NCI-H187 (cell line): ENCODE data around the gene RACK1.

ENCODE experiments used
- DNase-seq, 2 experiments: peaks; one replicate each; lab custom pipeline; 2025; lab: John Stamatoyannopoulos, UW

RACK1 gene

DNA sequence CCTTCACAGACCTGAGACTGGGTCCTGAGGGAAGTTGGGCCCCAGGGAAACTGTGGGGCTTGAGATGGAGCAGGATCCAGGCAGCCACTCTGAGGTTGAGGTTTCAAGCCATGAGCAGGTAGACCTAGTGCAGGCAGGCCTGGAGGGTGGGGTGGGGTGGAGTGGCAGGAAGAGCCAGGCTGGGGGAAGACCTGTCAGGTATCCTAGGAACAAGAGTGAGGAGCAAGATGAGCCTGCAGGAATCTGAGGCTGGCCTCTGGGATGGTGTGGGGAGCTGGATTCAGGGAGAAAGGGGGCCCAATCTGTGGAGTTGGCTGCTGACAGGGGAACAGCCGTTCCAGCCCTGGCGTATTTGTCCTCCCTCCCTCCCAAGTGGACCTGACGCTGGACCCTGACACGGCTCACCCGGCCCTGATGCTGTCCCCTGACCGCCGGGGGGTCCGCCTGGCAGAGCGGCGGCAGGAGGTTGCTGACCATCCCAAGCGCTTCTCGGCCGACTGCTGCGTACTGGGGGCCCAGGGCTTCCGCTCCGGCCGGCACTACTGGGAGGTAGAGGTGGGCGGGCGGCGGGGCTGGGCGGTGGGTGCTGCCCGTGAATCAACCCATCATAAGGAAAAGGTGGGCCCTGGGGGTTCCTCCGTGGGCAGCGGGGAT, 9.8 kb downstream of the RACK1 start:
- DNase-seq: no peak

DNA sequence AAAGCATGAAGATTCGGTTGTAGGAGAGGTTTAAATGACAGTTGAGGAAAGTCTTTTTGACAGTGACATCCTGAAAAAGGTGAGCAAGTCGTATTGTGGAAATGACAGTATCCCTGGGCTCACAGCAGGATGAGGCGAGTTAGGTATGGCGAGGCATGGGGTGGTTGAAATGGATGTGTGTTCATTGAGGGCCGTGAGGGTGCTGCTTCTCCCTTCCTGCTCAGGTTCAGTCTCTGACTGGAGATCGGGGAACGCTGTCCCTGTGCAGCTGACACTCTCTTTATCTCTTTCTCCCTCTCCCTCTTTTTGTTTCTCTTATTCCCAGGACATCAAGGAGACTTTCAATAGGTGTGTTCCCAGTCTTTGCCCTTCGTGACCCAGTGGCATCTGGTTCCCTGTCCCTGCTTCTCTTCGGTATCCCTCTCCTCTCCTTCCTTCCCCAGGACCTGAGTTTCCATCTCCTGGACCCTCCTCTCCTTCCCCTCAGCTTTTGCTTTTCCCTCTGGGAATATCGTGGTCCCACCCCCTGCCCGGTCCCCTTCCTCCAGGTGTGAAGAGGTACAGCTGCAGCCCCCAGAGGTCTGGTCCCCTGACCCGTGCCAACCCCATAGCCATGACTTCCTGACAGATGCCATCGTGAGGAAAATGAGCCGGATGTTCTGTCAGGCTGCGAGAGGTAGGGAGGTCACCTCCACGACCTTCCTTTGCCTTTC, 10.5 kb downstream of the RACK1 start:
- DNase-seq: no peak

DNA sequence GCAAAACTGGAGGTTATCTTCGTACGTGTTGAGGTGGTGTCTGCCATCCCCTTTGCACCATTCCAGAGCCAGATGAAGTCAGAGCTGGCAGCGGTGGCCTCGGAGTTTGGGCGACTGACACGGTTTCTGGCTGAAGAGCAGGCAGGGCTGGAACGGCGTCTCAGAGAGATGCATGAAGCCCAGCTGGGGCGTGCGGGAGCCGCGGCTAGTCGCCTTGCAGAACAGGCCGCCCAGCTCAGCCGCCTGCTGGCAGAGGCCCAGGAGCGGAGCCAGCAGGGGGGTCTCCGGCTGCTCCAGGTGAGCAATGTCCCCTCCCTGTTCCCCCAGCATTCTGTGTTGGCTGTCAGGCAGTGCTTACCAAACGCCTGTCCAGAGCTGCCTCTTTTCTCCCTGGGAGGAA, 11.1 kb downstream of the RACK1 start:
- no peak for DNase-seq

DNA sequence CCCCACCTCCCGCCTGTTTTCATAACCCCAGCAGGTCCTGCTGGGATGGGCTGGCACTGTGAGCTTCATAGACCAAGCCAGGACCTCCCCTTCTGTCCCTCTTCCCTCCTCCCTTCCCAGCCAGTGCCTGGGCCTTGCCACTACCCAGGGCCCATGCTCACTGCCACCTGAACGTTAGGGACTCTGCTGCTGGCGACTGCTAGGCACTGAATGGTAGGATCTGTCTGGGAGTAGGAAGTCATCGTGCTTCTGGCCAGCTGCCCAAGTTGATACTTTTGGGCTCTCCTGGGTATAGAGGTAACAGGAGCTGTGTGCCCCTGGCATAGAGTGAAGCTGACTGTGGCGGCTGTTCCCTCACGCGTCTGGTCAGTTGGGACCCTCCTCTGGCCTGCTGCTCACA, 12.3 kb downstream of the RACK1 start:
- DNase-seq: no peak

DNA sequence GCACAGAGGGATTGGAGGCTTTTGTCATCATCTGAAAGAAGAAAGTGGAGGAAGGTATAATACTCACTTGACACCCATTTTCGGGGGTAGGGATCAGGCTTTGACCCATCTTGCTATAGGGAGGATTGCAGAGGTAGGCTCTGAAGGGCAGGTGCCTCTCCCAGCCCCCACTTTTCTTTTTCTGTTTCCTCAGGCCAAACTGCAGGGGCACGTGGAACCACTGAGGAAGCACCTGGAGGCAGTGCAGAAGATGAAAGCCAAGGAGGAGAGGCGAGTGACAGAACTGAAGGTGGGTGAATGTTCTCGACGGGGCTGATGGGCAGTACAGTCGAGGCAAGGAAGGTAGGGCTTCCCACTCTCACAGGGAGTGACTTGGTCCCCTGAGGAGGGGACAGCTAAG, 13.2 kb downstream of the RACK1 start:
- no peak for DNase-seq

DNA sequence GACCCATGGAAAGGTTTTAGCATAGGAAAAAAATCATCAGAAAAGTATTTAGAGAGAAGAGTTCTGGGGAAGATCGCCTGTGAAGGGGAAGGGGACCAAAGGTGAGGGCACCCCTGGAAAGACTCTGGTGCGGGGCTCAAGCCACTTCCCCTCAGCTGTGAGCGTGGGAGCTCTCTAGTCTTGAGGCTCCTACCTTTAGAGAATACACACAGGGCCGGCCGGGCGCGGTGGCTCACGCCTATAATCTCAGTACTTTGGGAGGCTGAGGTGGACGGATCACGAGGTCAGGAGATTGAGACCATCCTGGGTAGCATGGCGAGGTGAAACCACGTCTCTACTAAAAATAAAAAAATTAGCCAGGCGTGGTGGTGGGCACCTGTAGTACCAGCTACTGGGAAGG, 13.7 kb downstream of the RACK1 start:
- no peak for DNase-seq

DNA sequence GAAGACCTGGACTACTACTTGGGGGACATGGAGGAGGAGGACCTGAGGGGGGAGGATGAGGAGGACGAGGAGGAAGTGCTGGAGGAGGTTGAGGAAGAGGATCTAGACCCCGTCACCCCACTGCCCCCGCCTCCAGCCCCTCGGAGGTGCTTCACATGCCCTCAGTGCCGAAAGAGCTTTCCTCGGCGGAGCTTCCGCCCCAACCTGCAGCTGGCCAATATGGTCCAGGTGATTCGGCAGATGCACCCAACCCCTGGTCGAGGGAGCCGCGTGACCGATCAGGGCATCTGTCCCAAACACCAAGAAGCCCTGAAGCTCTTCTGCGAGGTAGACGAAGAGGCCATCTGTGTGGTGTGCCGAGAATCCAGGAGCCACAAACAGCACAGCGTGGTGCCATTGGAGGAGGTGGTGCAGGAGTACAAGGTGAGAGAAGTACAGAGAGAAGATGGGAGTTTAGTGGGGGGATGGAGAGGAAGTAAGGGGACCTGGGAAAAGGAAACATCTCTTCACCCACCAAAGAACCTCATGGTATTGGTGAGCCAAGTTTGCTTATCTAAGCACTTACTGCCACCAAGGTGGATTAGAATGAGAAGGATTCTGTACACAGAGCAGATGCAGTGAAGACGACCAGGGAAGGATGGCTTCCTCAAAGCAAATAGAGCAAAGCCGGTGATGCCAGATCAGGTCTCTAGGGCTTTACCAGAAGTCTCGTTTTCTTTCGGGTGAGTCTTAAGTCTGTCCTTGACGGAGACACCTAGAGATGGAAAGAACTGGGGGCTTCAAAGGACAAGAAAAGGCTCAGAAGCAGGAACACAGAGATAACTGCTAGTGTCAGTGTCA, 19.1 kb downstream of the RACK1 start:
- no peak for DNase-seq

DNA sequence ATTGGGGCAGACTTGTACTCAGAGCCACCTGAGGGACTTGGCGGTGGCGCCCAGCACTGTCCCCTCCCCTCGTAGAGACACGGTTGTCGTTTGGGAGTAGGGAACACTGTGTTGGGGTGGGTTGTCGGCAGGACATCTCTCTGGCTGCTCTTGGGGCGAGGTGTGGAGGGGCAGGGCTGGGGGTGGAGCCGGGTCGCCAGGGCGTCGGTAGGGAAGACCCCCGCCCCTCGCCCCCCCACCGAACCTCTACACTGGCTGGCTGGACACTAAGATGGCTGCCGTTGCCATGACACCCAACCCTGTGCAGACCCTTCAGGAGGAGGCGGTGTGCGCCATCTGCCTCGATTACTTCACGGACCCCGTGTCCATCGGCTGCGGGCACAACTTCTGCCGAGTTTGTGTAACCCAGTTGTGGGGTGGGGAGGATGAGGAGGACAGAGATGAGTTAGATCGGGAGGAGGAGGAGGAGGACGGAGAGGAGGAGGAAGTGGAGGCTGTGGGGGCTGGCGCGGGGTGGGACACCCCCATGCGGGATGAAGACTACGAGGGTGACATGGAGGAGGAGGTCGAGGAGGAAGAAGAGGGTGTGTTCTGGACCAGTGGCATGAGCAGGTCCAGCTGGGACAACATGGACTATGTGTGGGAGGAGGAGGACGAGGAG, 19.8 kb downstream of the RACK1 start:
- no peak for DNase-seq

DNA sequence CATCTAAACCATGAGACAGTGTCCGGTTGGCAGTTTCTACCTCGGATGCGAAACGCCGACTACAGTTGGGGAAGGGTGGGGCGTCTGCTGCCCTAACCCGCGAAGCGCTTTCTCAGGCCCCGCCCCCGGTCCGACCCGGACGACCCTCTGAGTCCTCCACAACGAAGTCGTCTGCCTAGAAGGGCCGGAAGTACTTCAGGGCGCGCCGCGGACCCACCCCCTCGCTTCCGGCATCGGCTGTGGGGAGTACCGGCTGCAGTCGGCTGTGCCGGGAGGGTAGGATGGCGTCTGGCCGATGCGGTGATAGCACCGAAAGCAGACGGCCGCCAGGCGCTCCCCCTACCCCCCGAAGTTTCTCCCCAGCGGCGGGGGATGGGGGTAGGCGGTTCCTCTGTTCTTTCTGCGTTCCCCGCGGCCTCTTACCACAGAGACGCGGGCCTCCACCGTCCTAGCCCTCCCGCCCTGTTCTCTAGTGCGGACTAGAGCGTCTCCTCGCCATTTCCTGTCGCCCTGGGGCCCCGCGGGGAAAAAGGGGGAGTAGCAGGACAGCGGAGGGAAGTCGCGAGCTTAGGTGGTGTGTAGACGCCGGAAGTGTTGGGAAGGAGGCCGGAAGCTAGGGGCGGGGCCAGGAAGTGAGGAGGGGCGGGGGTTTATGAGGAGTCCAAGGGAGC, 20.5 kb downstream of the RACK1 start, which contains the start of gene TRIM41:
TSS of gene TRIM41 (plus strand) at position 224 of the 671 bp plus-strand sequence. CDS start 719 bp downstream, outside the sequence.
- no peak for DNase-seq

DNA sequence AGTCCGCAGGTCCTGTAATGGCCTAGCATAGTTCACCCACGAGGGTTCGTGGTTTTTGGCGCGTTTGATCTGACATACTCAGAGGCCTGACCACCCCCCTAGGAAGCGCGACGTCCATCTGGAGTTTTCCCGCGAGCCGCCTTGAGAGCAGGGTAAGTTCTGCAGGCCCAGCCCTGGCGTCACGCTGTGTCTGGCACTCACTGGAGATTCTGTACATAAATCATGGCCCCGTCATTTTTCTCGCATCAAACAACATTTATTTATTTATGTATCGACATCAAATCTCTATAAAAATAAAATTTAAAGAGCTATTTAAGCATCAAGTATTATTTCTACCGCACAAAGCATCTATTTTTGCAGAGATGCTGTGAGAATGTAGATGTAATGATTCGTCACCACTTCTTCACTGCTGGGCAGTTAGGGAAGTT, 21.1 kb downstream of the RACK1 start:
- no peak for DNase-seq

DNA sequence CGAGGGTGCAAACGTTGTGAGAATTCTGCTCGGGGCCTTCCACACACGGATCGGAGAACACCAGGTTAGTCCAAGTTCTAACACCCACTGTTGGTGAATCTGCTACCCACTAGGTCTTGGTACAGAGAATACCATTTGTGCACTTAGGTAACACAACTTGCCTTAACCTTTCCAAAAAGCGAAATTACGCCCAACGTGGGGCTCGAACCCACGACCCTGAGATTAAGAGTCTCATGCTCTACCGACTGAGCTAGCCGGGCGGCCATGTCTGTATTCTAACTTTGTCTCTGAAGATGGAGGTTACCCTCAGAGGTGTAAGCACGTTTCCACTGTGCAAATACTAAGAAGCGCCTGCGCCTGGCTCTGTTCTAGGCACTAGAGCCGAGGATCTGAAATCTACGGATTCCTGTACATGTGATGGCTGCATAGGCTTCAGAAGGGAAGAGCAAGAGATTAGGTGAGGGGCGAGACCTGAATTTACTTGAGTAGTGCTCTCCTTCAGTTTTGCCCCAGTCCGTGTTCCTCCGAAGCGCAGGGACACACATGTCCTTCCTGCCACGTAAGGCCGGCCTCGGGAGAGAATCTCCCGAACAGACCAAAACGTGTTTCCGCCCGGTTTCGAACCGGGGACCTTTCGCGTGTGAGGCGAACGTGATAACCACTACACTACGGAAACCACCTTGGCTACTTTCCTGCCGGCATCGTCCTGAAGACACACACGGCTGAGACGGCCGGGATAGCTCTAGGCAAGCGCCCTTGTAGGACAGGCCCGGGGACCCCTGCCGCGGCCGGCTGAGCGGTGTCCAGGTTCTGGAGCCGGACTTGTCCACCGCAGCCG, 21.7 kb downstream of the RACK1 start:
- no peak for DNase-seq

DNA sequence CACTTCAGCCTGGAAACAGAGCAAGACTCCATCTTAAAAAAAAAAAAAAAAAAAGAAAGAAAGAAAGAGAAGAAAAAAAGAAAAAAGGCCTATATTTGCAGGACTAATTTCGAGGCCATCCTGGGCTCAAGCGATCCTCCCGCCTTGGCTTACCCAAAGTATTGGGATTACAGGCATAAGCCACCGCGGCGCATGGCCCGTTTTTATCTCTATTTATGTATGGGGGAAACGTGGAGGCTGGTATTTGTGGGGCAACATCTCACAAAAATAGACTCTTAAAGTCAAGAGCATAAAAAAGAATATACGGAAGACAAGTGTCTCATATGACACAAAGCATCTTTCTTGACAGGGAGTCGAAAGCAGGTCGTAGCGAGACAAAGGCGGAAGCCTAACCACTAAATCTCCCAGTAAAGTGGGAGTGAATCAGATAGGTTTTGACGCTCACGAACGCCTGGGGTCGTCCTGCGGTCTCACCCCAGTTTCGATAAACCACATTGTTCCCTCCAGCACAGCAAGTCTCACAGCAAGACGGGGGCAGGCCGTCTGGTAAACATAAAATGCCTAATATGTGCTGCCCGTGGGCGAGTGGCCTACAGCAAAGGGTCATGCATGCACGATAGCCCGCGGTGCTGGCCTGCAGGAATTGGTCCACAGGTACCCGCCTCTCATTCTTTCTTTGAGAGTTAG, 22.5 kb downstream of the RACK1 start:
- no peak for DNase-seq

DNA sequence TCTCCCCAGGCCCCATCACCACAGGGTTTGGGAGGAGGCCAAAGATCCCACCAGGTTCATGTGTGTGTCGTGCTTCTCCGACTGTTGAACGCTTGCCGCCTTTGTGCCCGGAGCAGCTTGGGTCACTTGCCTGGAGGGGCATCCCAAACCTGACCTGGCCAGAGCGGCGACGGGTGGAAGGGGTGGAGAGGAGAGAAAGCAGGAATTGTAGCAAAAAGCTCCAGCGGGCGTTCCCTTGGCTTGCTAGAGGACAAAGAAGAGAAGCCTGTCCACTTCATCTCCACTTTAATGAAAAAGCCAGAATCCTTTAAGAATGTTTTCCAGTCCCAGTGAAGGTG, 23.6 kb downstream of the RACK1 start:
- no peak for DNase-seq

DNA sequence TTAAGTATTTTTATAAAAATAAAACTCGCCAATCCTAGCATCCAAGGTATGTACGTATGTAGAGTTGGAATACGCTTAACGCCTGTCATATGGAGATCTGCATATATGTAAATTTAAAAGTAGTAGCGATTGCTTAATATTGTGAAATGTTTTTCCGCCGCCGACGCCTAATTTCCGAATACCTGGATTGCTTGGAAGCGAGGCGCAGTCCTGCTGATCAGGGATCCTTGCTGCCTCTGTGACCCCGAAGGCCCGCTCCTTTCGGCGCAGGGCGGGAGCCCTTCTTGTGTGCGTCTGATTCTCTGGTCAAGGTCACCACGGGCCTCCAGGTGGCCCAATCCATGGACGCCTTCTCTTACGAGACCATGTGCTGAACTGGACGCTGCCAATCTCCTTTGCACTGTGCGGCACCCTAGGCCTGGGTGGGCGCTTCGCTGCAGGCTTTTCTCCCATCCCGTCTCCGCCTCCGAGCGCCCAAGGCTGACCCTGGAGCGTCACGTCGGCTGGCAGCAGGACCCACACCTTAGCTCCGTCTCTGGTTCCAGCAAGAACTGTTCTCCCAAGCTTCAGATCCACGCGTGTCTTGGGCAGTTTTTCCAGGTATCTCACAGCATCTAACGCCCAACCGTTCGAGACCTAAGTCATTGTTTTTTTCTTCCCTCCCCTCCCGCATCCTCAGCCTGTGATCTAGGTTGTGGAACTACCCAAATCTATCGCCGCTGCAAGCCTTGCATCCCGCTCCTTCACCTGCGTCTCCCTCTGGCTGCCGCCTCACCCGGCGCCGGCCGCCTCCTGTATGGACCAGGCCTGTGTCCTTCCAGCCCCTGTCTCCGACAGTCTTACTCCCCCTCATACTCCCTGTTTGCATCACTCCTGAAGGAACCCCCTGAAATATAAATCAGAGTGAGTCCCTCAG, 24.2 kb downstream of the RACK1 start:
- DNase-seq: no peak

DNA sequence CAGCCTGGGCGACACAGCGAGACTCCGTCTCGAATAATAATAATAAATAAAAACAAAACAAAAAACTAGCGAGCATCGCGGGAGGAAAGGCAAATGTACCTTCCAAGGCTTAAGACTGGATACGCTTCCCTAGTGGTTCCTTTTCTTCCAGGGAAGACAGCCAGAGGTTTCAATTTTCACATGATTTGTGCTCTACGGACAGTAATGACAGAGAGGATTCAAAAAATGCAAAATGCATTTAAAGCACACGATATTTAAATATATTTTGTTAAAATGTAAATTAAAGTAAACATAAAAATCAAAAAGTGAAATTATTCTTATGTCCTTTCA, 24.9 kb downstream of the RACK1 start:
- DNase-seq: no peak

DNA sequence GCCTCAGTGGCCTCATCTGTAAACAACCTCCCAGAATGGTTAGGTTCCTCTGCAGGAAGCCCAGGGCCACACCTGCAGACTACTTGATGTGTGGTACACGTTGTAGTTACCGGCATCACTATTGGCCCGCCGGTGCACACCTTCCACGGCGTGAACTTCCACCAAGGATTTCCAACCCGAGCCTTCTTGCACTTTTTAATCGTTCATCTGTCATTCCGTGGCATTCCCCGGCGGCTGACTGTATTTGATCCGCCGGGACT, 26.0 kb downstream of the RACK1 start:
- no peak for DNase-seq

DNA sequence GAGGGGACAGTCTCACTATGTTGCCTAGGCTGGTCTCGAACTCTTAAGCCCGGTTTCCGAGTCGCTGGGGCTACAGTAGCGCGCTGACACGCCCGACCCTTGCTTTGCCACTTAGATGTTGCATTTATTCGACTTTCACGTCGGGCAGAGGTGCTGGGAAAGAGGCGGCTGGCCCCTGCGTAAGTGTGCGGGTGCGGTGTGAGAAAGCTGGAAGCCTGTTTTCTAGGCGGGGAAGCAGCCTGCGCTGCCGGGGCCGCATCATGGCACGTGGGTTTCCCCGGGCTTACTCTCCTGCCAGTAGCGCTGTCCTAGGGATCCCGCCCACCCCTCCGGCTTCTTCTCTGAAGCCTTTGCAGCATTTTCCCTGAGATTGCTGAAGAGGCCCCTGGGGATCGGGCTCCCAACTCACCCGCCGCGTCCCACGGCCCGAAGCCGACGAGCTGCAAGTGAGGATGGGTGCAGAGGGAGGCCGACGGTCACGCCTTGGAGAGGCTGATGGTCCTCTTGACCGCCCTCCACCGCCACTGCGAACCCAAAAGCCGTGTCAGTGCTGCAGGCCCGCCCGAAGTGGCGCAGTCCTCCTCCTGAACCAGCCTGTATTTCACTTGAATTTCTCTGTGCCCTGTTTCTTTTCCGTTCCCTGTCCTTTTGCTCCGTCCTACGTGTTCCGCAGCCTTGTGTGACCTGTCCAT, 26.4 kb downstream of the RACK1 start:
- DNase-seq: no peak

DNA sequence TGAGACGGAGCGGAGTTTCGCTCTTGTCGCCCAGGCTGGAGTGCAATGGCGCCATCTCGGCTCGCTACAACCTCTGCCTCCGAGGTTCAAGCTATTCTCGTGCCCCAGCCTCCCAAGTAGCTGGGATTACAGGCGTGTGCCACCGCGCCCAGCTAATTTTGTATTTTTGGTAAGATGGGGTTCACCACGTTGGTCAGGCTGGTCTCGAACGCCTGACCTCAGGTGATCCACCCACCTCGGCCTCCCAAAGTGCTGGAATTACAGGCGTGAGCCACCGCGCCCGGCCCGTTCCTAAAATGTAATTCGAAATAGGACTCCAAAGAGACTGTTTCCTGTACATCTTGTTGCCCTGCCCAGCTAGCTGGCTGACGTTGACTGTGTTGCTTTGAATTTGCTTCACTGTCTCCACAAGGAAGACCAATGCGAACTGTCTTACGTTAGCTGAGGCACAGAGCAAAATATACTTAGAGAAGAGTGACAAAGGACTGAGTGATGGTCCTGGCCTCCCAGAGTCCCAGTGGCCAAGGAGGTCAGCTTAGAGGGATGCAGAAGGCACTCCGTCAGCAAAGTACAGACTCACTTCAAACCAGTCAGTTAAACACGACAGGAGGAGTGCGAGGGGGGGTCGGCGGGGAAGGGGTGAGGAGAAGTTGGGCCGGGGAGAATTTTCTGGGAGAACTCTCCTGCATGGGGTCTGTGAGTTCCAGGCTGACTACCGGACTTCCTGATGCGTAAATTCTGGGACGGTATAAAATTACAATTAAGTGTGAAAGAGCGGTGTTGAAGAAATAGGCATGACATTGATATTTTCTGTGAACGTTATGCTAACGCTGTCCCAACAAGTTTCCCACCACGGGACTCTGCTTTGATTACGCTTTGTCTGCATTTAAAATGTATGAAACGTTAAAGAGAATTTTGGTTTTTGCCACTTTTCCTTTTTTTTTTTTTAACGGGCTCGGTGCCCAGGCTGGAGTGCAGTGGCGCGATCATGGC, 27.4 kb downstream of the RACK1 start:
- DNase-seq: no peak
